Vagina (tissue), 2 donors: ENCODE measurements around the gene KIF21B. TPM values are rescaled to one million over a fixed set of nuclear protein-coding genes. Genes with fewer than 3 reads are reported as not detected.

Experiments
- DNase-seq, 2 donors: peaks; one replicate each; pipeline ENCODE4 v3.0.0-alpha.2; 2017; ENCODE audit errors: extremely low spot score in 2 of 2
- H3K27ac ChIP-seq: fragments of 200-600 bp; sonication (generic); one replicate; pipeline ENCODE4 v1.5.1; 2019
- H3K27me3 ChIP-seq: fragments of 200-600 bp; sonication (generic); one replicate; pipeline ENCODE4 v1.5.1; 2019
- H3K36me3 ChIP-seq, 2 donors: fragments of 200-600 bp; sonication (generic); one replicate each; pipeline ENCODE4 v1.5.1; 2017 to 2019
- H3K4me1 ChIP-seq: fragments of 200-600 bp; sonication (generic); one replicate; pipeline ENCODE4 v1.5.1; 2019
- H3K4me3 ChIP-seq, 2 donors: fragments of 200-600 bp; sonication (generic); 1 replicate in 1 of 2; 2 replicates in 1 of 2; pipeline ENCODE4 v1.5.1; 2016 to 2019
- H3K9me3 ChIP-seq: fragments of 200-600 bp; sonication (generic); one replicate; pipeline ENCODE4 v1.5.1; 2019
- CTCF ChIP-seq, 3 experiments: fragments of 450-650 bp in 2 of 3; fragments of 200-600 bp in 1 of 3; sonication (generic) in 1 of 3; IDR thresholded peaks; one replicate each; pipeline ENCODE4 v1.5.1; 2017 to 2019; ENCODE audit warnings: antibody characterized with exemption in 3 of 3, mild to moderate bottlenecking in 2 of 3, moderate library complexity in 2 of 3
- POLR2A ChIP-seq, 2 donors: fragments of 450-650 bp; IDR thresholded peaks; one replicate each; pipeline ENCODE4 v1.6.1; 2017; ENCODE audit warnings: antibody characterized with exemption in 2 of 2, mild to moderate bottlenecking in 2 of 2, moderate library complexity in 2 of 2
- POLR2AphosphoS5 ChIP-seq, 2 donors: sonication (generic); formaldehyde crosslinking; IDR thresholded peaks; one replicate each; pipeline ENCODE4 v1.9.0; 2017; ENCODE audit warnings: antibody characterized with exemption in 2 of 2, mild to moderate bottlenecking in 2 of 2, low read depth in 1 of 2; ENCODE audit not compliant: insufficient read depth in 1 of 2
- intact Hi-C: fragments of 100-400 bp; cut with DNase I; formaldehyde crosslinking; loops from one replicate; pipeline ENCODE4 v1.15.1; 2023
- total RNA-seq: library from RNA; depleted of rRNA; stranded (reverse); fragments of >200 nt; gene quantifications from one replicate; pipeline ENCODE4 v1.2.3, GENCODE V29; 2016

KIF21B gene
- total RNA-seq, 1 donor from 2014 or later: 4.7 TPM

GRCh38 chr1:201049248-201049831 is 25.8 kb upstream of the KIF21B start:
- DNase-seq: no peak
- Histone ChIP-seq H3K36me3 (no peaks in the 10 kb centered on the region), H3K27me3 (no peaks in the 10 kb centered on the region), H3K4me1 (no peaks in the 10 kb centered on the region), H3K9me3 (no peaks in the 10 kb centered on the region), H3K27ac (no peak overlapping the region), H3K4me3 (no peak overlapping the region)
- intact Hi-C loops: no loop called here
- TF ChIP-seq POLR2AphosphoS5 (IDR thresholded peaks at IDR 0.05; ENCODE audit: insufficient read depth in 1 of 2, low read depth in 1 of 2) (no peak), POLR2A (IDR thresholded peaks at IDR 0.05) (no peak)

GRCh38 chr1:201048521-201048920 is 25.0 kb upstream of the KIF21B start:
- Histone ChIP-seq H3K27me3 (no peaks in the 10 kb centered on the region), H3K9me3 (no peaks in the 10 kb centered on the region), H3K4me3 (no peak overlapping the region), H3K4me1 (no peaks in the 10 kb centered on the region), H3K36me3 (no peaks in the 10 kb centered on the region), H3K27ac (no peak overlapping the region)
- intact Hi-C loops: no loop called here
- no peak for TF ChIP-seq CTCF (IDR thresholded peaks at IDR 0.05)
- TF ChIP-seq POLR2AphosphoS5 (IDR thresholded peaks at IDR 0.05; ENCODE audit: insufficient read depth in 1 of 2, low read depth in 1 of 2): no peak
- TF ChIP-seq POLR2A (IDR thresholded peaks at IDR 0.05): no peak
- no peak for DNase-seq

GRCh38 chr1:201044119-201044518 is 20.6 kb upstream of the KIF21B start:
- Histone ChIP-seq H3K9me3 (no peaks in the 10 kb centered on the region), H3K27me3 (no peaks in the 10 kb centered on the region), H3K27ac (no peak overlapping the region), H3K4me3 (no peak overlapping the region), H3K36me3 (no peaks in the 10 kb centered on the region), H3K4me1 (no peaks in the 10 kb centered on the region)
- intact Hi-C loops: loop anchor here (5.0 kb wide), 1 partner anchor 72 kb away; no protein-coding TSS in a partner anchor
- TF ChIP-seq POLR2A (IDR thresholded peaks at IDR 0.05) (no peak), CTCF (IDR thresholded peaks at IDR 0.05) (no peak), POLR2AphosphoS5 (IDR thresholded peaks at IDR 0.05; ENCODE audit: insufficient read depth in 1 of 2, low read depth in 1 of 2) (no peak)
- no peak for DNase-seq

GRCh38 chr1:201042779-201043461 is 19.4 kb upstream of the KIF21B start:
- Histone ChIP-seq H3K27me3 (no peaks in the 10 kb centered on the region), H3K27ac (no peak overlapping the region), H3K9me3 (no peaks in the 10 kb centered on the region), H3K36me3 (no peaks in the 10 kb centered on the region), H3K4me3 (no peak overlapping the region), H3K4me1 (no peaks in the 10 kb centered on the region)
- DNase-seq: no peak
- TF ChIP-seq CTCF (IDR thresholded peaks at IDR 0.05): peak; percentile 59 to 75 (median 66)
- TF ChIP-seq POLR2AphosphoS5 (IDR thresholded peaks at IDR 0.05; ENCODE audit: insufficient read depth in 1 of 2, low read depth in 1 of 2): no peak
- intact Hi-C loops: loop anchor here (5.0 kb wide), 1 partner anchor 71 kb away; no protein-coding TSS in a partner anchor

- Histone ChIP-seq H3K9me3 (no peaks in the 10 kb centered on the region), H3K36me3 (no peaks in the 10 kb centered on the region), H3K27me3 (no peaks in the 10 kb centered on the region), H3K27ac (no peak overlapping the region), H3K4me3 (no peak overlapping the region), H3K4me1 (no peaks in the 10 kb centered on the region)
- no peak for DNase-seq
- intact Hi-C loops: loop anchor here (5.0 kb wide), 1 partner anchor 69 kb away; no protein-coding TSS in a partner anchor
- no peak for TF ChIP-seq CTCF (IDR thresholded peaks at IDR 0.05)
- no peak for TF ChIP-seq POLR2AphosphoS5 (IDR thresholded peaks at IDR 0.05; ENCODE audit: insufficient read depth in 1 of 2, low read depth in 1 of 2)
- no peak for TF ChIP-seq POLR2A (IDR thresholded peaks at IDR 0.05)
Measured at GRCh38 chr1:201041011-201041410, 17.5 kb upstream of the KIF21B start.
